A549 (cell line): Measurements from ENCODE around the gene ATXN10. TPM values are rescaled to one million over a fixed set of nuclear protein-coding genes. Genes with fewer than 3 reads are reported as not detected.

Experiments
- ATAC-seq, 2 experiments: fragments of 200-7000 bp in 1 of 2; fragments of >200 bp in 1 of 2; cut with Nextera tagmentation in 1 of 2; cut with Tn5 transposase in 1 of 2; 3 replicates each; pipeline versions ENCODE4 v1.8.0 to v1.9.1; 2018 to 2020; ENCODE audit warnings: mild to moderate bottlenecking in 1 of 2, moderate library complexity in 1 of 2
- CTCF ChIA-PET: fragments of 300-600 bp; sonication (Branson Sonifier 250); formaldehyde crosslinking; extraction: SDS; loops from one replicate; lab custom pipeline; 2021; ENCODE audit warnings: antibody characterized with exemption, inconsistent platforms; lab: Yijun Ruan, JAX
- POLR2A ChIA-PET: fragments of 350-600 bp; formaldehyde crosslinking; extraction: SDS; loops from one replicate; lab custom pipeline; 2021; ENCODE audit warnings: antibody characterized with exemption, inconsistent platforms; lab: Yijun Ruan, JAX
- DNase-seq, 2 experiments: peaks; one replicate each; pipeline versions ENCODE4 v3.0.0 to v3.0.0-alpha.2; 2011 to 2016; ENCODE audit warnings: low read depth in 1 of 2, low spot score in 1 of 2
- FAIRE-seq: peaks from 2 replicates; lab custom pipeline; 2011; peaks lifted over from hg19 to GRCh38; lab: Jason Lieb, UNC
- H3K27ac ChIP-seq, 2 experiments: fragments of >200 bp; sonication (Bioruptor Twin); formaldehyde crosslinking; 3 replicates each; pipeline ENCODE4 v1.5.1; 2016 to 2017
- H3K4me1 ChIP-seq: fragments of >200 bp; sonication (Bioruptor Twin); formaldehyde crosslinking; 3 replicates; pipeline ENCODE4 v1.6.1; 2016
- H3K4me2 ChIP-seq: fragments of >200 bp; sonication (Bioruptor Twin); formaldehyde crosslinking; 3 replicates; pipeline ENCODE4 v1.6.1; 2016
- H3K4me3 ChIP-seq: fragments of >200 bp; sonication (Bioruptor Twin); formaldehyde crosslinking; 3 replicates; pipeline ENCODE4 v1.5.1; 2016
- H3K9me3 ChIP-seq: fragments of >200 bp; sonication (Bioruptor Twin); formaldehyde crosslinking; 3 replicates; pipeline ENCODE4 v1.6.1; 2016
- CEBPB ChIP-seq, 2 experiments: fragments of >200 bp in 1 of 2; sonication (Bioruptor Twin) in 1 of 2; formaldehyde crosslinking in 1 of 2; IDR thresholded peaks; 2 replicates each; pipeline ENCODE4 v1.6.1; 2012 to 2016
- EHF ChIP-seq: fragments of 250-450 bp; sonication (Bioruptor Pico); IDR thresholded peaks from 2 replicates; pipeline ENCODE4 v1.5.0; 2020; ENCODE audit warnings: mild to moderate bottlenecking
- EP300 ChIP-seq, 2 experiments: fragments of >200 bp; sonication (Bioruptor Twin); formaldehyde crosslinking; IDR thresholded peaks; 2 replicates in 1 of 2; 3 replicates in 1 of 2; pipeline ENCODE4 v1.6.1; 2016 to 2017
- FOSB ChIP-seq: fragments of 250-450 bp; sonication (Bioruptor Pico); IDR thresholded peaks from 2 replicates; pipeline ENCODE4 v1.5.0; 2020; ENCODE audit warnings: mild to moderate bottlenecking, moderate library complexity
- FOSL2 ChIP-seq, 2 experiments: fragments of 450-650 bp in 1 of 2; fragments of >200 bp in 1 of 2; sonication (Bioruptor Twin) in 1 of 2; formaldehyde crosslinking; IDR thresholded peaks; 2 replicates each; pipeline versions ENCODE4 v1.5.0 to v1.6.1; 2016 to 2020; ENCODE audit warnings: mild to moderate bottlenecking in 1 of 2, moderate library complexity in 1 of 2
- FOXS1 ChIP-seq: fragments of 250-450 bp; sonication (Bioruptor Pico); IDR thresholded peaks from 2 replicates; pipeline ENCODE4 v1.5.0; 2020; ENCODE audit warnings: mild to moderate bottlenecking, moderate library complexity
- GATA3 ChIP-seq: IDR thresholded peaks from 2 replicates; pipeline ENCODE4 v1.6.1; 2012; ENCODE audit warnings: borderline replicate concordance
- HOXB13 ChIP-seq: fragments of 250-450 bp; sonication (Bioruptor Pico); IDR thresholded peaks from 2 replicates; pipeline ENCODE4 v1.5.0; 2020; ENCODE audit warnings: low read depth, mild to moderate bottlenecking, moderate library complexity
- HOXB5 ChIP-seq: fragments of 250-450 bp; sonication (Bioruptor Pico); IDR thresholded peaks from 2 replicates; pipeline ENCODE4 v1.5.0; 2020; ENCODE audit warnings: mild to moderate bottlenecking, moderate library complexity
- JUNB ChIP-seq: fragments of >200 bp; sonication (Bioruptor Twin); formaldehyde crosslinking; IDR thresholded peaks from 2 replicates; pipeline ENCODE4 v1.6.1; 2016
- KDM5A ChIP-seq: fragments of 200-600 bp; sonication (generic); IDR thresholded peaks from 2 replicates; pipeline ENCODE4 v1.6.1; 2016; ENCODE audit warnings: antibody characterized with exemption, mild to moderate bottlenecking
- MAFK ChIP-seq: fragments of 450-650 bp; IDR thresholded peaks from 2 replicates; pipeline ENCODE4 v1.6.1; 2014; ENCODE audit not compliant: partially characterized antibody
- NFE2L2 ChIP-seq: fragments of 150-350 bp; conservative IDR thresholded peaks from 2 replicates; pipeline ENCODE4 v1.6.1; 2014; ENCODE audit warnings: low read length
- NR3C1 ChIP-seq: fragments of >200 bp; sonication (Bioruptor Twin); formaldehyde crosslinking; IDR thresholded peaks from 3 replicates; pipeline ENCODE4 v1.6.1; 2017
- POLR2AphosphoS2 ChIP-seq: conservative IDR thresholded peaks from 2 replicates; pipeline ENCODE4 v1.6.1; 2012; ENCODE audit warnings: low read length, improper control_type of control experiment, inconsistent platforms
- RNF2 ChIP-seq: fragments of 200-600 bp; sonication (generic); IDR thresholded peaks from 2 replicates; pipeline ENCODE4 v1.6.1; 2016; ENCODE audit warnings: low read depth, mild to moderate bottlenecking, antibody characterized with exemption, moderate library complexity, borderline replicate concordance
- SMC3 ChIP-seq: fragments of >200 bp; sonication (Bioruptor Twin); formaldehyde crosslinking; IDR thresholded peaks from 3 replicates; pipeline ENCODE4 v1.6.1; 2018; ENCODE audit warnings: inconsistent platforms
- SREBF2 ChIP-seq: fragments of 450-650 bp; IDR thresholded peaks from 2 replicates; pipeline ENCODE4 v1.6.1; 2014; ENCODE audit warnings: mild to moderate bottlenecking, moderate library complexity
- TFCP2L1 ChIP-seq: fragments of 250-450 bp; sonication (Bioruptor Pico); IDR thresholded peaks from 2 replicates; pipeline ENCODE4 v1.5.0; 2021; ENCODE audit warnings: mild to moderate bottlenecking
- WGBS: methylation state at CpG from one replicate; pipeline ENCODE4 v1.1.6; 2017; ENCODE audit errors: missing lambda C conversion rate; 5-methylcytosine and 5-hydroxymethylcytosine counted together
- polyA plus RNA-seq, 4 experiments: library from polyadenylated mRNA; depleted of rRNA in 3 of 4; stranded (reverse); fragments of >200 nt; fragmentation: RNase III in 1 of 4; extraction: RNeasy Plus Mini Kit Qiagen cat#74134 plus additional on column Dnase treatment in 1 of 4; gene quantifications; 2 replicates in 3 of 4; 3 replicates in 1 of 4; pipeline ENCODE4 v1.2.3, GENCODE V29; 2011 to 2017
- TF ChIP-seq, protein P1 (sequence below): IDR thresholded peaks from 2 replicates; pipeline ENCODE4 v1.6.1; 2012
- TF ChIP-seq, protein P2 (sequence below): fragments of >200 bp; sonication (Bioruptor Twin); formaldehyde crosslinking; IDR thresholded peaks from 2 replicates; pipeline ENCODE4 v1.6.1; 2016
- TF ChIP-seq, protein P3 (sequence below): fragments of 250-450 bp; sonication (Bioruptor Pico); IDR thresholded peaks from 2 replicates; pipeline ENCODE4 v1.5.0; 2020; ENCODE audit warnings: low read depth, mild to moderate bottlenecking, moderate library complexity
- TF ChIP-seq, protein P4 (sequence below): fragments of 250-450 bp; sonication (Bioruptor Pico); IDR thresholded peaks from 2 replicates; pipeline ENCODE4 v1.5.0; 2021; ENCODE audit warnings: mild to moderate bottlenecking, moderate library complexity, borderline replicate concordance
- TF ChIP-seq, protein P5 (sequence below): fragments of 200-600 bp; sonication (generic); IDR thresholded peaks from 2 replicates; pipeline ENCODE4 v1.6.1; 2016; ENCODE audit warnings: antibody characterized with exemption, mild to moderate bottlenecking, moderate library complexity
- TF ChIP-seq, protein P6 (sequence below): fragments of >200 bp; sonication (Bioruptor Twin); formaldehyde crosslinking; IDR thresholded peaks from 3 replicates; pipeline ENCODE4 v1.5.1; 2016
- TF ChIP-seq, protein P7 (sequence below): IDR thresholded peaks from 2 replicates; pipeline ENCODE4 v1.6.1; 2012

The ATXN10 gene
- polyA plus RNA-seq, 2 of the 4 experiments (the other 2 are of a cell fraction), result 126 to 281 TPM

DNA sequence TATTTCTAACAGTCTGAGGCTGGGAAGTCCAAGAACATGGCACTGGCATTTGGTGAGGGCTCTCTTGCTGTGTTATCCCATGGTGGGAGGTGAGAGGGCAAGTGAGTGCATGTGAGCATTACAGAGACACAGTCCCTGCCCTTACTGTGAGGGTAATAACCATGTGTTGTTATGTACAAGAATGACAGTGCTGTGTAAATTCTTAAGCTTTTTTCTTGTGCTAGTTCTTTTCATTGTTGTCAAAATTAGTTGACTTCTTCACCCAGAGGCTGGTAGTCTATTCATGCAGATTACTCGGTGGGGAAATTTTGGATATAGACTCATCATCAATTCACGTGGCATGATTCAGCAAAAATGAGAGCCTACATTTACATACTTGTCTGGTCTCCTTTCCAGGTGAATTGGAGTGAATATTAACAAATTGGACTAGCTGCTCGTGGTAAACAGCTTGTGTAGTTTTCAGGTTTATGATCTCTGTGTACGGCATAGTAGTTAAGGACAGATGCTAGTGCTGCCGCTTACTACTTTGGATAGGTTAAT lies 49.3 kb downstream of the ATXN10 start:
- TF ChIP-seq, protein P1, sequence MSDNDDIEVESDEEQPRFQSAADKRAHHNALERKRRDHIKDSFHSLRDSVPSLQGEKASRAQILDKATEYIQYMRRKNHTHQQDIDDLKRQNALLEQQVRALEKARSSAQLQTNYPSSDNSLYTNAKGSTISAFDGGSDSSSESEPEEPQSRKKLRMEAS, result peak; percentile 36; the same call in 1 of the 2 replicates
- TF ChIP-seq NFE2L2, result peak; percentile 88
- 0 out of 2 replicates have a peak, but pooled peaks have one; percentile 19 for TF ChIP-seq EHF
- TF ChIP-seq FOSB, result no peak
- 0 out of 2 replicates have a peak, but pooled peaks have one; percentile 40 for TF ChIP-seq HOXB5 (CRISPR knock-in tag)
- TF ChIP-seq, protein P2, sequence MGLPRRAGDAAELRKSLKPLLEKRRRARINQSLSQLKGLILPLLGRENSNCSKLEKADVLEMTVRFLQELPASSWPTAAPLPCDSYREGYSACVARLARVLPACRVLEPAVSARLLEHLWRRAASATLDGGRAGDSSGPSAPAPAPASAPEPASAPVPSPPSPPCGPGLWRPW, result no peak
- no peak for TF ChIP-seq FOXS1
- TF ChIP-seq, protein P3, sequence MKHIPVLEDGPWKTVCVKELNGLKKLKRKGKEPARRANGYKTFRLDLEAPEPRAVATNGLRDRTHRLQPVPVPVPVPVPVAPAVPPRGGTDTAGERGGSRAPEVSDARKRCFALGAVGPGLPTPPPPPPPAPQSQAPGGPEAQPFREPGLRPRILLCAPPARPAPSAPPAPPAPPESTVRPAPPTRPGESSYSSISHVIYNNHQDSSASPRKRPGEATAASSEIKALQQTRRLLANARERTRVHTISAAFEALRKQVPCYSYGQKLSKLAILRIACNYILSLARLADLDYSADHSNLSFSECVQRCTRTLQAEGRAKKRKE (CRISPR knock-in tag), result 0 out of 2 replicates have a peak, but pooled peaks have one; percentile 5
- TF ChIP-seq EP300 (IDR thresholded peaks at IDR 0.05), result no peak
- peak; percentile 97 for TF ChIP-seq MAFK
- TF ChIP-seq KDM5A, result no peak
- TF ChIP-seq JUNB, result no peak
- TF ChIP-seq HOXB13 (CRISPR knock-in tag), result 0 out of 2 replicates have a peak, but pooled peaks have one; percentile 55
- peak overlapping the region; percentile 63 for H3K4me2 ChIP-seq
- peaks cover 84% of the 10 kb centered on the region for H3K4me1 ChIP-seq
- no peaks in the 10 kb centered on the region for H3K9me3 ChIP-seq
- CTCF ChIA-PET, result interaction anchor here (1.1 to 1.7 kb wide), 4 partner anchors 11 to 143 kb away, joined by 3 to 6 read pairs (median 3); no protein-coding TSS in a partner anchor
- 41% methylated on average over 5 of the region's 5 CpGs for WGBS
- ATAC-seq (peak in 1 of 2 experiments; percentile 24; a peak in 2 of 6 replicates), DNase-seq (peak in 1 of 2 experiments; percentile 40), FAIRE-seq (no peak)
- POLR2A ChIA-PET, result no interaction called here
- H3K4me3 ChIP-seq, result no peak overlapping the region
- H3K27ac ChIP-seq, result peak overlapping the region; percentile 82 to 90

DNA sequence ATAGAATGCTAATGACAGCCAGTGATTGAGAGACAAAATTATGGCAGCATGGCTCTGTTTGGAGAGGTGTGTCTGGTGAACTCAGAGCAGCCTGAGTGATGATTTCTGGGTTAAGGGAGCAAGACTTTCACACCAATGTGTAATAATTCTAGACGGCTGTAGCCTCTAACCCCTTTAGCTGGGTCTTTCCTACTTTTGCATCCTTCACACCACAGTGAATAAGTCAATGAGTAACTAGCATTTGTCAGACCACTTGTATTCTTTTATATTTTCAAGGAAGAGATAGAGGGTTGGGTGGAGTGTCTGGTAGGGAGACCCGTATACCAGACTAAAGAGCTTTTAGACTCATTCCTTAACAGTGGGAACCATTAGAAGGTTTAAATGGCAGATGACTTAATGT lies 50.4 kb downstream of the ATXN10 start:
- Histone ChIP-seq H3K4me1 (peaks cover 81% of the 10 kb centered on the region), H3K4me3 (no peak overlapping the region), H3K4me2 (peak overlapping the region; percentile 63), H3K9me3 (no peaks in the 10 kb centered on the region), H3K27ac (peak overlapping the region; percentile 82 to 90)
- FAIRE-seq (no peak), DNase-seq (peak in 1 of 2 experiments; percentile 57), ATAC-seq (peak; percentile 62 to 78)
- no peak for TF ChIP-seq NR3C1
- TF ChIP-seq TFCP2L1 (CRISPR knock-in tag), result no peak
- TF ChIP-seq GATA3, result no peak
- no peak for TF ChIP-seq KDM5A
- TF ChIP-seq CEBPB (IDR thresholded peaks at IDR 0.05), result no peak
- no peak for TF ChIP-seq FOSL2 (IDR thresholded peaks at IDR 0.05)
- TF ChIP-seq FOSL2 (CRISPR knock-in tag; IDR thresholded peaks at IDR 0.05), result no peak
- TF ChIP-seq, protein P4, sequence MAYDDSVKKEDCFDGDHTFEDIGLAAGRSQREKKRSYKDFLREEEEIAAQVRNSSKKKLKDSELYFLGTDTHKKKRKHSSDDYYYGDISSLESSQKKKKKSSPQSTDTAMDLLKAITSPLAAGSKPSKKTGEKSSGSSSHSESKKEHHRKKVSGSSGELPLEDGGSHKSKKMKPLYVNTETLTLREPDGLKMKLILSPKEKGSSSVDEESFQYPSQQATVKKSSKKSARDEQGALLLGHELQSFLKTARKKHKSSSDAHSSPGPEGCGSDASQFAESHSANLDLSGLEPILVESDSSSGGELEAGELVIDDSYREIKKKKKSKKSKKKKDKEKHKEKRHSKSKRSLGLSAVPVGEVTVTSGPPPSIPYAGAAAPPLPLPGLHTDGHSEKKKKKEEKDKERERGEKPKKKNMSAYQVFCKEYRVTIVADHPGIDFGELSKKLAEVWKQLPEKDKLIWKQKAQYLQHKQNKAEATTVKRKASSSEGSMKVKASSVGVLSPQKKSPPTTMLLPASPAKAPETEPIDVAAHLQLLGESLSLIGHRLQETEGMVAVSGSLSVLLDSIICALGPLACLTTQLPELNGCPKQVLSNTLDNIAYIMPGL (CRISPR knock-in tag), result no peak
- TF ChIP-seq, protein P5, sequence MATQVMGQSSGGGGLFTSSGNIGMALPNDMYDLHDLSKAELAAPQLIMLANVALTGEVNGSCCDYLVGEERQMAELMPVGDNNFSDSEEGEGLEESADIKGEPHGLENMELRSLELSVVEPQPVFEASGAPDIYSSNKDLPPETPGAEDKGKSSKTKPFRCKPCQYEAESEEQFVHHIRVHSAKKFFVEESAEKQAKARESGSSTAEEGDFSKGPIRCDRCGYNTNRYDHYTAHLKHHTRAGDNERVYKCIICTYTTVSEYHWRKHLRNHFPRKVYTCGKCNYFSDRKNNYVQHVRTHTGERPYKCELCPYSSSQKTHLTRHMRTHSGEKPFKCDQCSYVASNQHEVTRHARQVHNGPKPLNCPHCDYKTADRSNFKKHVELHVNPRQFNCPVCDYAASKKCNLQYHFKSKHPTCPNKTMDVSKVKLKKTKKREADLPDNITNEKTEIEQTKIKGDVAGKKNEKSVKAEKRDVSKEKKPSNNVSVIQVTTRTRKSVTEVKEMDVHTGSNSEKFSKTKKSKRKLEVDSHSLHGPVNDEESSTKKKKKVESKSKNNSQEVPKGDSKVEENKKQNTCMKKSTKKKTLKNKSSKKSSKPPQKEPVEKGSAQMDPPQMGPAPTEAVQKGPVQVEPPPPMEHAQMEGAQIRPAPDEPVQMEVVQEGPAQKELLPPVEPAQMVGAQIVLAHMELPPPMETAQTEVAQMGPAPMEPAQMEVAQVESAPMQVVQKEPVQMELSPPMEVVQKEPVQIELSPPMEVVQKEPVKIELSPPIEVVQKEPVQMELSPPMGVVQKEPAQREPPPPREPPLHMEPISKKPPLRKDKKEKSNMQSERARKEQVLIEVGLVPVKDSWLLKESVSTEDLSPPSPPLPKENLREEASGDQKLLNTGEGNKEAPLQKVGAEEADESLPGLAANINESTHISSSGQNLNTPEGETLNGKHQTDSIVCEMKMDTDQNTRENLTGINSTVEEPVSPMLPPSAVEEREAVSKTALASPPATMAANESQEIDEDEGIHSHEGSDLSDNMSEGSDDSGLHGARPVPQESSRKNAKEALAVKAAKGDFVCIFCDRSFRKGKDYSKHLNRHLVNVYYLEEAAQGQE, result no peak
- TF ChIP-seq SMC3, result no peak
- TF ChIP-seq HOXB13 (CRISPR knock-in tag), result no peak
- no peak for TF ChIP-seq POLR2AphosphoS2
- TF ChIP-seq, protein P6, sequence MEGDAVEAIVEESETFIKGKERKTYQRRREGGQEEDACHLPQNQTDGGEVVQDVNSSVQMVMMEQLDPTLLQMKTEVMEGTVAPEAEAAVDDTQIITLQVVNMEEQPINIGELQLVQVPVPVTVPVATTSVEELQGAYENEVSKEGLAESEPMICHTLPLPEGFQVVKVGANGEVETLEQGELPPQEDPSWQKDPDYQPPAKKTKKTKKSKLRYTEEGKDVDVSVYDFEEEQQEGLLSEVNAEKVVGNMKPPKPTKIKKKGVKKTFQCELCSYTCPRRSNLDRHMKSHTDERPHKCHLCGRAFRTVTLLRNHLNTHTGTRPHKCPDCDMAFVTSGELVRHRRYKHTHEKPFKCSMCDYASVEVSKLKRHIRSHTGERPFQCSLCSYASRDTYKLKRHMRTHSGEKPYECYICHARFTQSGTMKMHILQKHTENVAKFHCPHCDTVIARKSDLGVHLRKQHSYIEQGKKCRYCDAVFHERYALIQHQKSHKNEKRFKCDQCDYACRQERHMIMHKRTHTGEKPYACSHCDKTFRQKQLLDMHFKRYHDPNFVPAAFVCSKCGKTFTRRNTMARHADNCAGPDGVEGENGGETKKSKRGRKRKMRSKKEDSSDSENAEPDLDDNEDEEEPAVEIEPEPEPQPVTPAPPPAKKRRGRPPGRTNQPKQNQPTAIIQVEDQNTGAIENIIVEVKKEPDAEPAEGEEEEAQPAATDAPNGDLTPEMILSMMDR, result no peak
- TF ChIP-seq, protein P7, sequence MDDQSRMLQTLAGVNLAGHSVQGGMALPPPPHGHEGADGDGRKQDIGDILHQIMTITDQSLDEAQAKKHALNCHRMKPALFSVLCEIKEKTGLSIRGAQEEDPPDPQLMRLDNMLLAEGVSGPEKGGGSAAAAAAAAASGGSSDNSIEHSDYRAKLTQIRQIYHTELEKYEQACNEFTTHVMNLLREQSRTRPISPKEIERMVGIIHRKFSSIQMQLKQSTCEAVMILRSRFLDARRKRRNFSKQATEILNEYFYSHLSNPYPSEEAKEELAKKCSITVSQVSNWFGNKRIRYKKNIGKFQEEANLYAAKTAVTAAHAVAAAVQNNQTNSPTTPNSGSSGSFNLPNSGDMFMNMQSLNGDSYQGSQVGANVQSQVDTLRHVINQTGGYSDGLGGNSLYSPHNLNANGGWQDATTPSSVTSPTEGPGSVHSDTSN, result no peak
- TF ChIP-seq, protein P3 (CRISPR knock-in tag), result no peak
- TF ChIP-seq RNF2, result no peak
- TF ChIP-seq SREBF2, result no peak
- ChIA-PET CTCF (interaction anchor here (1.1 to 1.7 kb wide), 4 partner anchors 12 to 144 kb away, joined by 3 to 6 read pairs (median 3); no protein-coding TSS in a partner anchor), POLR2A (interaction anchor here (0.6 kb wide), 1 partner anchor 13 kb away, joined by 8 read pairs; no protein-coding TSS in a partner anchor)
- 0% methylated on average over 2 of the region's 2 CpGs for WGBS
